Effector CD8-positive, alpha-beta T cell (primary cell): Measurements from ENCODE around the gene CEP89.
"Not testable (repeated sequence)": the region's sequence is repeated elsewhere in the genome, so short reads cannot be mapped to it uniquely, and the experiment has no call there.

Experiments used
- DNase-seq: peaks from one replicate; lab custom pipeline; 2025; lab: John Stamatoyannopoulos, UW

CEP89 gene

DNA sequence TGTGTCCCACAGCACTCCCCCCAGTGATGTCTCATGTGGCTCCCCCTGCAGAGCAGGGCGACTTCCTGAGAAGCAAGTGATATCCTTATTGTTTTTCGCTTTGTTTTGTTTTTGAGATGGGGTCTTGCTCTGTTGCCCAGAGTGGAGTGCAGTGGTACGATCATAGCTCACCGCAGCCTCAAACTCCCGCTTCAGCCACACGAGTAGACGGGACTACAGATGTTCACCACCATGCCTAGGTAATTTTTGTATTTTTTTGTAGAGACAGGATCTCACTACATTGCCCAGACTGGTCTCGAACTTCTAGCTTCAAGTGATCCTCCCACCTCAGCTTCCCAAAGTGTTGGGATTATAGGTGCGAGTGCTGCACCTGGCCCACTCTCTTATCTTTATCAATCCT lies 5.0 kb downstream of the CEP89 start:
- no peak for DNase-seq

DNA sequence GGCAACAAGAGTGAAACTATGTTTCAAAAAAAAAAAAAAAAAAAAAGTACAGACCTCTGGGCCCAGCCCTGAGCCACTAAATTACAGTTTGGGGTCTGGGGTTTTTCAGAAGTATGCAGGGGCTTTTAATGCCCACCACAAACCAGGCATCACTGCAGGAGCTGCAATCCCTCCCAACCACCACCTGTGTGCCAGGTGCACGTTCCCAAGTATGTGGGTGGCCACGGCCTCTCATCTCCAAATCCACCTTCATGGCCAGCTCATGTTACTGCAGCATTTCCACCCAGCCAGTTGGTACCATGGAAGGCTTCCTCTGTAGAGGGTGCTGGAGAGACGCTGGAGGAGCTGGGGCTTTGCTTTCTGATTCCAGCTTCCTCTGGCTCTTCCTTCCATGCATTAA lies 26.5 kb downstream of the CEP89 start:
- DNase-seq, result no peak

DNA sequence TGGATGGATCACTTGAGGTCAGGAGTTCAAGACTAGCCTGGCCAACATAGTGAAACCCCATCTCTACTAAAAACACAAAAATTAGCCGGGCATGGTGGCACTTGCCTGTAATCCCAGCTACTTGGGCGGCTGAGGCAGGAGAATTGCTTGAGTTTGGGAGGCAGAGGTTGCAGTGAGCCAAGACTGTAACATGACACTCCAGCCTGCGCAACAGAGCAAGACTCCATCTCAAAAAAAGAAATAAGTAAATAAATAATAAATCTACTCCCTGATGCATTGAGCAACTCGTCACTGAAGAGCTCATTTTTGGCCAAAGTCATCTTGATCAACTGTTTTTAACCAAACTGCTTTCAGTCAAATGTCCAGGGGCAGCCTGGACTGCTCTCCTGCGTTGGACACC lies 30.5 kb downstream of the CEP89 start:
- not testable (repeated sequence) for DNase-seq

DNA sequence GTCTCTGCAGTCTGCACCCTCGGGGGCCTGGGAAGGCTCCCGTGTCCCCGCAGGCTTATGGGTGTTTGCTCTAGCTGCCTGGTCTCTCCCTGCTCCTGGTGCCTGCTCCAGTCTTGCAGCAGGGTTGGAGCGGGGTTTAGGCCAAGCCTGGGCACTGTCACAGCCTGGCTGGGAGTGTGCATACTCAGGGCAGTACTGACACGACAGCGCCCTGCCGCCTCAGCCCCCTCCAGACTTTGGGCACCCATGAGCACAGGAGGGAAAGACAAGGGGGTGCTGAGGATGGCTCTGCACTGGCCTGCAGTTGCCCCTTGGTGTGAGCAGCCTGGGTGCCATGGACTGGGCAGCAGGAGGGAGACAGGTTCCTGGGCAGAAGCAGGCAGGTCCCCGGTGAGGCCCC lies 35.7 kb downstream of the CEP89 start:
- DNase-seq, result no peak

DNA sequence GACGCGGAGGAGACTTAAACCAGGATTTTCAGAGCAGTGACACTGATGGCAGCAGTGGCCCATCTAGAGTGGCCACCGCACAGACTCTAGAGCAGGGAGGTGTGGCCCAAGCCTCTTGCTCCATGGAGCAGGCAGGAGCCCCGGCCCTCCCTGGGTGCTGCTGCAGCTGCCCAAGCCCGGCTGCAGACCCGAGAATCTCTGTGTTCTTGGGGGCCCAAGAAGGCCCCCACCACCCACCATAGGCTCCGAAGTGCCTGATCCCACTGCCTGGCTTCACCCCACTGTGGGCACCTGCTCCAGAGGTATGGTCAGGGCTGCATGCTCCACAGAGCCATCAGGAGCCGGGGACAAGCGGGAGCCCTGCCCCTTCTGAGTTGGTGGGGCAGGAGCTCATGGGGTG lies 36.1 kb downstream of the CEP89 start:
- no peak for DNase-seq

DNA sequence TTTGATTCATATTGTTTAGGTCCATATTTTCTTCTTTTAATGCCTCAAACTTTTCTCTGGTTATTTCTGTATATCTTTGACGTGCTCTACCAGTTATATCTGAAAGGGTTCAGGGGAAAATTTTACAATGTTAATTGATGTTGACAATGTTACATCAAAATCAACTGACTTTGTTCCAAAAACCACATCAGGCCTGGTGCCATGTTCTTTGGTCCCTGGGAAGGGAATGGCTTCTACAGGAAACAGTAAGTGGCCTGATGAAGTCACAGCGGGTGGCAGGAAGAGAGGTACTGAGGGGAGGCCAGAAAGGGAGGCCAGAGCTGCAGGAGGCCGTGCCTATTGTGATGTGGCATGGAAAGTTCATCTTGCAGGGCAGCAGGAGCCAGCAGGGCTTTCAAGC lies 38.2 kb downstream of the CEP89 start:
- no peak for DNase-seq

DNA sequence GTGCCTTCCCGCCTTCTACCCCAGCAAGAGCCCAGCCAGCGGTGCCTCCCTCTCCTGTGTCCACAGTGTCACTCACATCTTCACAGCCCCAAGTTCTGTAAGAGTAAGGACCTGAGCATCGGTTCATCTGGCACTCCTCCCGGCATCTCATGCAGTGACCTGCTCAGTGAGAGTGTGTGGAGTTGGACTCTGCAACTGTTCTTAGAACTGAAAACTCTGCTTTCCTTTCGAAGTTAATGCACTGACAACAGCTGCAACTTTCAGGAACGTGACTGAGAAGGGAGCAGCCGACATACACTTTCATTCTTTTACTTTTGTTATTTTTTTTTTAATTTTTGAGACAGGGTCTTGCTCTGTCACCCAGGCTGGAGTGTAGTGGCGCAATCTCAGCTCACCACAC lies 41.2 kb downstream of the CEP89 start:
- no peak for DNase-seq

DNA sequence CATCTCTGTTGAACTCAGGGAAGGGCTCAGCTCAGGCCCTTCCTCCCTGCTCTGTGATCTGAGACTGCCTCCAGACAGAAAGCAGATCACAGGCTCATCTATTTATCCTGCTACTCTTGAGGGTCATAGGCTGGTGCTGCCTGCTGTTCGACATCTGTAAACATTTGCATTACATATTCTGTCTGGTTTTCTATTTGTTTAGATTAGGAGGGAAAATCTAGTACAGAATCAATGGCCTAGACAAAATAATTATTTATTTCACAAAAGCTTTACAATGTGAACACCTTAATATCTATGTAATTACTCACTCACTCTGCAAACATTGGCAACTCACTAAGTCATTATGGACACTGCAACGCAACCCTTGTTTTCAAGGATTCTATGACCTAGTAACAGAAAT lies 43.0 kb downstream of the CEP89 start:
- no peak for DNase-seq

DNA sequence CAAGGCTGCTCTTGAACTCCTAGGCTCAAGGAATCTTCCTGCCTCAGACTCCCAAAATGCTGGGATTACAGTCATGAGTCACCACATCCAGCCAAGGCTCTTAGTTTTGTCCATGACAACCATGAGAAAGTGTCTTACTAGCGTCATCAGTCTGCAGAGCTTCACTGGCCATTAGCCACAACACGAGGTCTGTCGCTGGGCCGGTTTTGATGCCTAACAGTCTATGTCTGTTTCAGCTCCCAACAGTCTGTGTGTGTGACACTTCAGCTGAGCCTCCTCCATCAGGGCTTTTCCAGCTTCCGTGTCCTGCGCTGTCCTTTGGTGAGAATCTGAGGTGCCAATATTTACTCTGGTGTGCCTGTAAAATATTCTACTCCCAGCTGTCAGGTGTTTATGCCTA lies 47.6 kb downstream of the CEP89 start:
- DNase-seq, result no peak

DNA sequence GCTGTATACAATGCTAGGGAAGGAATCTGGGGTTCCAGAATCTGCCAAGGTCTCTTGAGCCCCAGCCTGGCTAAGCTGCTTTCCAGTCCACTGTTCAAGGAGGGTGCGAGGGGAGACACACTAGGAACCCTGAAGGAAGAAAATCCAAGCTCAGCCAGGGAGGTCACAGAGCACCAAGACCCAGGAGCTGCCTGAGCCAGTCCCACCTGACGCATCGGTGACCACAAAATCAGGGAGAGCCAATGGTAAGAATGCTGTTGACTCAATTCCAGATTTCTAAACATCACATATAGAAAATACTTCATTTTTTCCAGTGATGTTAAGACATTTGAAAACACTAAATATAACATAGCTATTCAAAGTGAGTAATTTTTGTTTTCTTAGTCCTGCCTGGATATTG lies 50.1 kb downstream of the CEP89 start:
- DNase-seq, result no peak

DNA sequence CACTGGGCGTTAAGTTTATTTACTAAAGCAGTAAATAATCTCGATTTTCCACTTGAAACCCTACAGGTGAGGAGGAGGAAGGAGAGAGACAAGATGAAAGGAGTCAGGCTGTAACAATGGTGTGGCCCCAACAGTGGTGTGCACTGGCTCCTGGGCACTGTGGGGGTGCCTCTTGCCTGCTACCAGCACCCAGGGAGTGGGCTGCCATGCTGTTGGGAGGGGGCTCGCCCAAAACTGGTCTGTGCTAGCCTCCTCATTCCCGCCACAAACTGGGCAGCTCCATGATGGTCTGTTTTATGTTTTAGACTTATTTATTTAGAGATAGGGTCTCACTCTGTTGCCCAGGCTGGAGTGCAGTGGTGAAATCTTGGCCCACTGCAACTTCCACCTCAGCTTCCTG lies 52.4 kb downstream of the CEP89 start:
- DNase-seq, result no peak

DNA sequence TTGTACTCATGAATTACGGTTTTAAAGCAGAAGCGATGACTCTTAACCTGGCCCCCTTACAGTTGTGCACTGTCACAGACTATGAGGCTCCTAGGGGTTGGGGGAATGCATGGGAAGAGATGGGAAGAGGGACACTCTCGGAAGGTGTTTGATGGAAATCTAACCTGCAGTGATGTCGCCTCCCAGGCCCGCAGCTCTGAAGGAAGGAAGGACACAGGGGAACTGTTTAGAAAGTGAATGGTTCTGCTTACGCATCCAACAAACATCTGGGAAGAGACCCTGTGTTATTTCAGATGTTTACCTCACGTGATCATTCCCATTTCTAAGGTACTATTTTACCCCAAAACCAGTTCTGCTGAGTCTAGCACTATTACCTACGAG lies 54.2 kb downstream of the CEP89 start:
- DNase-seq, result no peak

DNA sequence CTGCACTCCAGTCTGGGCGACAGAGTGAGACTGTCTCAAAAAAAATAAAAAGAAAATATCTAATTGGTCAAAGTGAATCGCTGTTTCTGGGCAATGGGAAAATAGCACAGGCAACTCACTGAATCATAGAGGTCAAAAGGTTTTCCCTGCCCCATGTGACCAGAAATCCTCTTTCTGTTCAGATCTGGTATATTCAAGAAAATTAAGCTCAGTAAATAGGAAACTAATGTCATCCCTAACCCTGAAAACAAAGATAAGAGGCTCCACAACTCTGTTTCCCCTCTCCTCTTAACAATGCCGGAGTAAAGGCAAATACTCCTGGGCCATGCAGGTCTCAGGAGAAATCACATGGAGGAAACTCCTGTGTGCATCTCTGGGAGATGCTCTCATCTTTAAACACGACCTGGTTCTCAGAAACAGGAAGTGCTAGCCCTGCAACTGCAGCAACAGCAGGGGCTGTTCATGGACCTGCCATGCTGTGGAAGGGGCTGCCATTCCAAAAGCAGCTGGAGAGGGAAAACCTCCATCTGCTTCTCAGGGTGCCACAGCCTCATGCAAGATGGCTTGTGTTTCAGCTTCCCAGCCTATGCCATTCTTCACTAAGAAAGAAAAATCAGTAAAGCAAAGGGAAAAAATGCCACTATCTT lies 54.7 kb downstream of the CEP89 start:
- DNase-seq, result no peak

DNA sequence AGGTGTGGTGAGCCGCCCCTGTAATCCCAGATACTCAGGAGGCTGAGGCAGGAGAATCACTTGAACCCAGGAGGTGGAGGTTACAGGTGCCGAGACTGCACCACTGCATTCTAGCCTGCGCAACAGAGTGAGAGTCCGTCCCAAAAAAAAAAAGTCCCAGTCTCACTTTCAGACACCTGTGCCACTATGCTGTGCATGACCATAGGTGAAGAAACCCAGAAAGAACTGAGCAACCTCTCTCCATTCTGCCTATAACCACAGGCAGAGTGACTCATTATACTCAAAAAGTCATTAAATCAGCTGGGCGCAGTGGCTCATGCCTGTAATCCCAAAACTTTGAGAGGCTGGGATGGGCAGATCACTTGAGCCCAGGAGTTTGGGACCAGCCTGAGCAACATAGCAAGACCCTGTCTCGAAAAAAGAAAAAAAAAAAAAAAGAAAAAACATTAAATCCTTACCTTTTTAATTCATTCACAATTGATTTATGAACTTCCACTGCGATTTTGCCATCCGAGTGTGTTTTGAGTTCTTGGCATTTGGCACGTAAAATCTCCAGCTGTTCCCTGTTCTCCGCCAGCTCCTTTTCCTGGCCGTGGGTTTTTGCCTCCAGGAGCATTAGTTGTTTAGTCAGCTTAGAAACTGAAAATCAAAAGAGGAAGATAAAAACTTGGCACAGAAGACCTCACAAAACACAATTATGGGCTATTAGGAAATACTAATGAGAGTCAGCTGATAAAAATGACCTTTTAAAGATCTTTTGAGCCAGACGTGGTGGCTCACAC lies 56.7 kb downstream of the CEP89 start:
- no peak for DNase-seq

DNA sequence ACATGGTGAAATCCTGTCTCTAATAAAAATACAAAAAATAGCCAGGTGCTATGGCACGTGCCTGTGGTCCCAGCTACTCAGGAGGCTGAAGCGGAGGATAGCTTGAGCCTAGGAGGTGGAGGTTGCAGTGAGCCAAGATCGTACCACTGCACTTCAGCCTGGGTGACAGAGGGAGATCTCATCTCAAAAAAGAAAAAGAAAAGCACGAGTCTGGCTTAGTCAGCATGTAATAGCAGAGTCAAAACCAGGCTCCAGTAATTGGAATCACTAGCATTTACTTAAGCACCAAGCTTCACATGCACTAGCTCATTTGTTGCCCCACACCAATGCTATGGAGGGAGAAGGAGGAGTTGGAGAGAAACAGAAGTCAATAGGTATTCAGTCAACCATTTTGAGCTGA lies 60.3 kb downstream of the CEP89 start:
- no peak for DNase-seq

DNA sequence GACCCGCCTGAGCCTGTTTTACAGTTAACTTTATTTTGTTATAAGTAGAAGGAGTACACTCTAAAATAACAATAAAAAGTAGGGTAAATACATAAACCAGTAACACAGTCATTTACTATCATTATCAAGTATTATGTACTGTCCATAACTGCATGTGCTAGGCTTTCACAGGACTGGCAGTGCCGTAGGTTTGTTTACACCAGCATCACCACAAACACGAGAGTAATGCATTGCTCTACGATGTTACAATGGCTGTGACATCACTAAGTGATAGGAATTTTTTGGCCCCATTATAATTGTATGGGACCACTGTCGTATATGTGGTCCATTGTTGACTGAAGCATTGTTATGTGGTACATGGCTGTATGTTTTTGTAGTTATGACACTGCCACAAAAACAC lies 60.9 kb downstream of the CEP89 start:
- no peak for DNase-seq

DNA sequence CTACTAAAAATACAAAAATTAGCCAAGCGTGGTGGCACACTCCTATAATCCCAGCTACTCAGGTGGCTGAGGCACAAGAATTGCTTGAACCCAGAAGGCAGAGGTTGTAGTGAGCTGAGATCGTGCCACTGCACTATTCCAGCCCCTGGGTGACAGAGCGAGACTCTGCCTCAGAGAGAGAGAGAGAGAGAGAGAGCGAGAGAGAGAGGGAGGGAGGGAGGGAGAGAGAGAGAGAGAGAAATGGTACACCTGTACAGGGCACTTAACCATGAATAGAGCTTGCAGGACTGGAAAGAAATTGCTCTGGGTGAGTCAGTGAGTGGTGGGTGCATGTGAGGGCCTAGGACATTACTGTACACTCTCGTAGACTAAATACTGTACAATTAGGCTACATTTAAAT lies 61.7 kb downstream of the CEP89 start:
- no peak for DNase-seq

DNA sequence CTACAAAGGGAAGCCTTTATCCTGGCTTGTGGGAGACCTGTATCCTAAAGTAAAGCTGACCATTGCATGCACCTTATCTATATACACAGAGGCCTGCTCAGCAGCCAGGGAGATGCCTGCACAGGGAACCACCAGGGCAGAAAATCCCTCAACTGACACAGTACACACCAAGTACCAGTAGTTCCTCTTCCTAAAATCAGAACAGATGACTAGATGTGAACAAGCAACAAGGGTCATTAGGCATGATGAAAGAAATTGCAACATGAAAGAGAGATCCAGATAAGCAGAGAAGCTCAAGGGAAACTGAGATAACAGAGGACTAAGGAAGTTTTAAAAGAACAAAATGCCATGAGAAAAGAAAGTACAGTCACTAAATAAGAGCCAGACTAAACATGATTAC lies 62.5 kb downstream of the CEP89 start:
- DNase-seq, result no peak

DNA sequence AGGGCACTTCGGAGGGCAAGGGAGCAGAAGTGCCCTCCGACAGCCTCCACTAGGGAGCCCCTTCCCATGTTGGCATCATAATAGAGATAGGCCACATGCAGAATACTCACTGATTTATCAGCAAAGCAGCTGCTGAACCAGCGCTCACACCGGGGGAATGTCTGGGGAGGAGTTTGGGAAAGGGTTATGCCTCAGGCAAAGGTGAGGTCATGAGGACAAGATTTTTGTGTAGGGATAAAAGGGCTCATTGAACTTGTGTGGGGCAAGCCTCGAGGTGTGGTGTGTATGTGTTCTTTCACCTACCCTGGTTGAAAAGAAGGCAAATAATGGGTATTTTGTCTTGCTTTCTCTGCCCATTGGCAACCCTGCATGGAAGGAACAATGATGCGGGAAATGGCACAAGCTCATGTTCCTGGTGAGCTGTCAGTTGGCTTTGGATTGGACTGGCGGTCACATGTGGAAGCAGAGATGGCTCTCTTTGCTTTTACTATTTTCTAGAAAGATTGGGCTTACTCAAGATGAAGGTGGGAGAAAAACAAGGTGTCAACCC lies 63.0 kb downstream of the CEP89 start:
- DNase-seq, result no peak

DNA sequence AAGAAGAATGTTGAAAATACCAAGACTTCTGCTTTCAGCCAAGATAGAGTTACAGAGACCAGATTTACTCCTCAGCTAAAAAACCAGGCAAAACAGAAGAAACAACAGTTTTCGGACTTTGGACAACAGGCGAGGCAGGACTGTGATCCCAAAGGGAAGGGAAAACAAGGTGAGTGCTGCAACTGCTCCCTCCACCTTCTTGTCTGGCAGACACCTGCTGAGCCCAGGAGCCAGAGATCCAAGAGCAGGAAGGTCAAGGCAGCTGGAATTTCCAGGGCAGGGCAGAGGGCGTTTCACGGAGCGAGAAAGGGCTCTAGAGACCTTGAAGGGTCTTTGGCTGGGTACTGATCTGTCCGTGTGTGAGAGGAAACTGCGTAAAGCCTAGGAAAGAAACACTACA lies 69.3 kb downstream of the CEP89 start:
- DNase-seq, result no peak

DNA sequence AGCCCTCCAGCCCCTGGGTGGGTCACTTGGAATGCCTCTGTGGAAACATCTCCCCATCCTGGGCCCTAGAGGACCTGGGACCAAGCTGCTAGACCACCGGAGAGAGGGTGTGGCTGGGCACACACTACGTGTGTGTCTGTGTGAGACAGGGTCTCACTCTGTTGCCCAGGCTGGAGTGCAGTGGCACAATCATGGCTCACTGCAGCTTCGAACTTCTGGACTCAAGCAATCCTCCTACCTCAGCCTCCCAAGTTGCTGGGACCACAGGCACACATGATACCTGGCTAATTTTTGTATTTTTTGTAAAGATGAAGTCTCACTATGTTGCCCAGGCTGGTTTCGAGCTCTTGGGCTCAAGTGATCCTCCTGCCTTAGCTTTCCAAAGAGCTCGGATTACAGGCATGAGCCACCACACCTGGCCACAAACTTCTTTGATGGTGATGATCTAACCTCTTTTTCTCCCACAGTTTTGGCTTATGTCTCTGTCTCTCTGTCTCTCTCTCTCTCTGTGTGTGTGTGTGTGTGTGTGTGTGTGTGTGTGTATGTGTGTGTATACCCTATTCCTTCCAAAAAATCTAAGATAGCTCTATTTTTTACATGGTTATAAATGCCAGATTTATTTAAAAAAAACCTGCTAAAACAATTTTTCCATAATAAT lies 70.1 kb downstream of the CEP89 start:
- DNase-seq, result no peak

DNA sequence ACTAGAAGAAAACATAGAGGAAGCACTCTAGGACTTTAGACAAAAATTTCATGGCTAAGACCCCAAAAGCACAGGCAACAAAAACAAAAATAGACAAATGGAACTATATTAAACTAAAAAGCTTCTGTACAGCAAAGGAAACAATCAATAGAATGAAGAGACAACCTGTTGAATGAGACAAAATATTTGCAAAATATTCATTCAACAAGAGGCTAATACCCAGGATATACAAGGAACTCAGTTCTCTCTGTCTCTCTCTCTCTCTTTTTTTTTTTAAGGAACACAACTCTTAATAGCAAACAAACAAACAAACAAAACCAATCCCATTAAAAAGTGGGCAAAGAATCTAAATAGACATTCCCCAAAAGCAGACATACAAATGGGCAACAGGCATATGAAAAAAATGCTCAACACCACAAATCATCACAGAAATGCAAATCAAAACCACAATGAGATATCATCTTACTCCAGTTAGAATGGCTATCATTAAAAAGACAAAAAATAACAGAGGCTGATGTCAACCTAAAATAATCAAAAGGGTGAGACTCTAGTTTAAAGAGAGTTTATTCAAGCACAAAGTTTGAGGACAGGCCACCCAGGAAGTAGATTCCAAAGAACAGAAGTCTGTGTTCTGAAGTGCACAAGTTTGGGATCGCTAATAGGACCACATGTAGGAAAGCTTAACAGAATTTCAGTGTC lies 75.1 kb downstream of the CEP89 start:
- no peak for DNase-seq

DNA sequence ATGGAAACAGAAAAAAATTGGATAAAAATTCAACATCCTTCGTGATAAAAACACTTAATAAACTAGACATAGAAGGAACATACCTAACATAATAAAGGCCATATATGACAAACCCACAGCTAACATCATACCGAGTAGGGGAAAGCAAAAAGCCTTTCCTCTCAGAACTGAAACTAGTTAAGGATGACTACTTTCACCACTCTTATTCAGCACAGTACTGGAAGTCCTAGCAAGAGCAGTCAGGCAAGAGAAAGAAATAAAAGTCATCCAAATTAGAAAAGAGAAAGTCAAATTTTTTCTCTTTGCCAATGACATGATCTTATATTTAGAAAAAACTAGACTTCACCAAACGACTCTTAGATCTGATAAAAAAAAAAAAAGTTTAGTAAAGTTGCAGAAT lies 76.4 kb downstream of the CEP89 start:
- DNase-seq, result no peak
